Activated CD4-positive, CD25-positive, alpha-beta regulatory T cell treated with anti-CD3 and anti-CD28 coated beads, Interleukin-2, amount 50 U/mL, for 72 hours (primary cell): Measurements from ENCODE around the gene SLC6A16.

Experiments used
- DNase-seq: peaks from one replicate; pipeline ENCODE4 v3.0.0; 2021

Gene SLC6A16

GRCh38 chr19:49264258-49264657, 60.7 kb downstream of the SLC6A16 start:
- DNase-seq, result no peak

GRCh38 chr19:49261602-49262001, 63.4 kb downstream of the SLC6A16 start:
- no peak for DNase-seq

- DNase-seq, result no peak
Observed at GRCh38 chr19:49256691-49257090, 68.3 kb downstream of the SLC6A16 start.

- DNase-seq, result no peak
Observed at GRCh38 chr19:49255674-49256073, 69.3 kb downstream of the SLC6A16 start.

- no peak for DNase-seq
Observed at GRCh38 chr19:49249933-49250332, 75.1 kb downstream of the SLC6A16 start.

GRCh38 chr19:49247676-49248075, 77.3 kb downstream of the SLC6A16 start:
- no peak for DNase-seq

GRCh38 chr19:49244256-49244655, 80.7 kb downstream of the SLC6A16 start:
- DNase-seq, result no peak

GRCh38 chr19:49243726-49244125, 81.3 kb downstream of the SLC6A16 start:
- no peak for DNase-seq

GRCh38 chr19:49243129-49243528, 81.9 kb downstream of the SLC6A16 start:
- DNase-seq, result no peak

- DNase-seq, result no peak
Observed at GRCh38 chr19:49241769-49242168, 83.2 kb downstream of the SLC6A16 start.
